ENCODE measurements around the gene ZXDA. TPM values are rescaled to one million over a fixed set of nuclear protein-coding genes. Genes with fewer than 3 reads are reported as not detected.

Gene ZXDA
- total and polyA plus RNA-seq, 2 donors (not counting 1 experiment from before 2014, with no cell fraction given) = 1.8 to 7.6 TPM

DNA sequence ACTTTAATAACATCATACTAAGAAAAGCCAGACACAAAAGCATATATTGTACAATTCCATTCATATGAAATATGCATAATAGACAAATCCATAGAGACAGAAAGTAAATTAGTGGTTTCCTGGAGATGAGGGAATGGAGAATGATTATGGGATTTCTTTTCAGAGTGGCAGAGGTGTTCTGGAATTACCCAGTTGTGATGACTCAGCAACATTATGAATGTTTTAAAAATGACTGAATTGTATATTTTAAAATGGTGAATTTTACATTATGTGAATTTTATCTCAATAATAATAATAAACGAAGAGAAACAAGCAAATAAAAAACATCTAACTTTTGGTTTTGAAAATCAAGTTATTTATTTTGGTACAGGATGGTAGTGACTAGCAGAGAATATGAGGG is 11.2 kb downstream of the ZXDA start:
- Histone ChIP-seq H3K27me3 (ENCODE audit: control insufficient read depth, insufficient read depth, low read length) (no peaks in the 10 kb centered on the region), H3K4me2 (ENCODE audit: extremely low read depth, insufficient read depth, low read length) (no peak overlapping the region), H3K79me2 (ENCODE audit: control insufficient read depth, insufficient read depth, low read length) (no peaks in the 10 kb centered on the region), H3K27ac (ENCODE audit: insufficient read depth, low read length) (no peak overlapping the region), H2AFZ (ENCODE audit: low read length) (no peak overlapping the region), H3K4me3 (replicated peaks in 1 of 4; ENCODE audit: control extremely low read depth in 1 of 4, insufficient read depth in 1 of 4, low read depth in 3 of 4, low read length in 4 of 4) (no peak overlapping the region), H4K20me1 (ENCODE audit: control insufficient read depth, extremely low read depth, insufficient read depth, low read length) (no peaks in the 10 kb centered on the region), H3K4me1 (ENCODE audit: control insufficient read depth, extremely low read depth, insufficient read depth, low read length) (no peaks in the 10 kb centered on the region), H3K36me3 (ENCODE audit: control insufficient read depth, insufficient read depth, low read length) (no peaks in the 10 kb centered on the region), H3K9me3 (ENCODE audit: control insufficient read depth, insufficient read depth, low read depth, low read length) (no peaks in the 10 kb centered on the region), H3K9ac (ENCODE audit: insufficient read depth, low read length) (no peak overlapping the region)
- TF ChIP-seq, protein P1, sequence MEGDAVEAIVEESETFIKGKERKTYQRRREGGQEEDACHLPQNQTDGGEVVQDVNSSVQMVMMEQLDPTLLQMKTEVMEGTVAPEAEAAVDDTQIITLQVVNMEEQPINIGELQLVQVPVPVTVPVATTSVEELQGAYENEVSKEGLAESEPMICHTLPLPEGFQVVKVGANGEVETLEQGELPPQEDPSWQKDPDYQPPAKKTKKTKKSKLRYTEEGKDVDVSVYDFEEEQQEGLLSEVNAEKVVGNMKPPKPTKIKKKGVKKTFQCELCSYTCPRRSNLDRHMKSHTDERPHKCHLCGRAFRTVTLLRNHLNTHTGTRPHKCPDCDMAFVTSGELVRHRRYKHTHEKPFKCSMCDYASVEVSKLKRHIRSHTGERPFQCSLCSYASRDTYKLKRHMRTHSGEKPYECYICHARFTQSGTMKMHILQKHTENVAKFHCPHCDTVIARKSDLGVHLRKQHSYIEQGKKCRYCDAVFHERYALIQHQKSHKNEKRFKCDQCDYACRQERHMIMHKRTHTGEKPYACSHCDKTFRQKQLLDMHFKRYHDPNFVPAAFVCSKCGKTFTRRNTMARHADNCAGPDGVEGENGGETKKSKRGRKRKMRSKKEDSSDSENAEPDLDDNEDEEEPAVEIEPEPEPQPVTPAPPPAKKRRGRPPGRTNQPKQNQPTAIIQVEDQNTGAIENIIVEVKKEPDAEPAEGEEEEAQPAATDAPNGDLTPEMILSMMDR (conservative IDR thresholded peaks at IDR 0.05 in 1 of 2, IDR thresholded peaks at IDR 0.05 in 1 of 2; ENCODE audit: low read depth in 1 of 2, low read length in 2 of 2) = no peak
- TF ChIP-seq EZH2 (IDR thresholded peaks at IDR 0.05; ENCODE audit: low read length, missing control alignments) = no peak
- peak in 1 of 2 donors; percentile 6 for DNase-seq (ENCODE audit: low read depth in 2 of 2)

DNA sequence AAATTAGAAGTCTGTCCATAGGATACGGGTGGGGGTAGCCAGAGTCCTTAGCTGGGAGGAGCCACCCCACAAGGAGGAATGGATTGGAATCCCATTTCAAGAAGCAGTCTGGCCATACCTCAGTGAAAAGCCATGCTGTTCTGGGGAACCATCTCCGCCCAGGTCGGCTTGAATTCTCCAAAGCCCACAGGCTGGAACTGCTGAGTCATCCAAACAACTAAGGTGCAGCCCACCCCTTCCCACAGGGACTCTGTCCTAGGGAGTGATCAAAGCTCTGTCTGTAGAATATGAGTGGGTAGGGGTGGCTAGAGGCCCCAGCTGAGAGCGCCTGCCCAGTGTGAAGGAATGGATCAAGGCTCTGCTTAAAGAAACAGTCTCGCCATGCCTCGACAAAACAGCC is 38.8 kb downstream of the ZXDA start:
- no peaks in the 10 kb centered on the region for H3K79me2 ChIP-seq (ENCODE audit: control insufficient read depth, insufficient read depth, low read length)
- DNase-seq (ENCODE audit: low read depth in 2 of 2) = no peak
- no peak overlapping the region for H3K4me2 ChIP-seq (ENCODE audit: extremely low read depth, insufficient read depth, low read length)
- H4K20me1 ChIP-seq (ENCODE audit: control insufficient read depth, extremely low read depth, insufficient read depth, low read length) = no peaks in the 10 kb centered on the region
- no peaks in the 10 kb centered on the region for H3K36me3 ChIP-seq (ENCODE audit: control insufficient read depth, insufficient read depth, low read length)
- H2AFZ ChIP-seq (ENCODE audit: low read length) = no peak overlapping the region
- no peaks in the 10 kb centered on the region for H3K4me1 ChIP-seq (ENCODE audit: control insufficient read depth, extremely low read depth, insufficient read depth, low read length)
- no peak overlapping the region for H3K9ac ChIP-seq (ENCODE audit: insufficient read depth, low read length)
- no peak overlapping the region for H3K27ac ChIP-seq (ENCODE audit: insufficient read depth, low read length)
- H3K27me3 ChIP-seq (ENCODE audit: control insufficient read depth, insufficient read depth, low read length) = no peaks in the 10 kb centered on the region
- H3K4me3 ChIP-seq (replicated peaks in 1 of 4; ENCODE audit: control extremely low read depth in 1 of 4, insufficient read depth in 1 of 4, low read depth in 3 of 4, low read length in 4 of 4) = no peak overlapping the region
- TF ChIP-seq, protein P1 (conservative IDR thresholded peaks at IDR 0.05 in 1 of 2, IDR thresholded peaks at IDR 0.05 in 1 of 2; ENCODE audit: low read depth in 1 of 2, low read length in 2 of 2) = no peak
- no peak for TF ChIP-seq EZH2 (IDR thresholded peaks at IDR 0.05; ENCODE audit: low read length, missing control alignments)
- no peaks in the 10 kb centered on the region for H3K9me3 ChIP-seq (ENCODE audit: control insufficient read depth, insufficient read depth, low read depth, low read length)

Other genes with a start within 250 kb of the ZXDA start
- under 0.01 TPM in 1 of 2 replicates, not detected in the other for gene NLRP2B, start 230.2 kb downstream of the ZXDA start, total RNA-seq
- gene NLRP2B, start 230.2 kb downstream of the ZXDA start, polyA plus RNA-seq = not detected in 2 replicates